NT2/D1 (cell line): ENCODE results near the gene SPPL3.

ENCODE experiments used
- SUZ12 ChIP-seq: IDR thresholded peaks from 2 replicates; pipeline ENCODE4 v1.6.1; 2011; ENCODE audit not compliant: insufficient read length, insufficient read depth; ENCODE audit errors: extremely low read depth
- YY1 ChIP-seq: IDR thresholded peaks from 2 replicates; pipeline ENCODE4 v1.6.1; 2011; ENCODE audit not compliant: insufficient read length, insufficient read depth
- ZNF274 ChIP-seq: IDR thresholded peaks from 2 replicates; pipeline ENCODE4 v1.6.1; 2011; ENCODE audit warnings: mild to moderate bottlenecking, low read depth, low read length

GRCh38 chr12:120938496-120938895, 34.3 kb upstream of the SPPL3 start:
- TF ChIP-seq ZNF274 (no peak), SUZ12 (no peak), YY1 (no peak)
